WTC11 (cell line): ENCODE data around the gene SLC17A9. TPM values are rescaled to one million over a fixed set of nuclear protein-coding genes. Genes with fewer than 3 reads are reported as not detected.

Experiments used
- ATAC-seq: fragments of 200-7000 bp; cut with Tn5 transposase; 2 replicates; pipeline ENCODE4 v1.10.0; 2021; ENCODE audit warnings: mild to moderate bottlenecking, moderate library complexity
- CTCF ChIA-PET: fragments of 300-600 bp; sonication (Branson Sonifier 250); formaldehyde crosslinking; loops from one replicate; lab custom pipeline; 2021; ENCODE audit warnings: antibody characterized with exemption; lab: Charles Lee
- POLR2A ChIA-PET: fragments of 350-600 bp; sonication (Branson Sonifier 250); formaldehyde crosslinking; loops from one replicate; lab custom pipeline; 2021; ENCODE audit warnings: antibody characterized with exemption; lab: Charles Lee
- DNase-seq: peaks from one replicate; pipeline ENCODE4 v3.0.0; 2021; ENCODE audit warnings: low spot score
- H3K27ac Mint-ChIP-seq: 2 replicates; pipeline ENCODE4 v1.8.0; 2021; ENCODE audit warnings: mixed read lengths
- H3K27me3 Mint-ChIP-seq: 2 replicates; pipeline ENCODE4 v1.8.0; 2021; ENCODE audit warnings: low read depth, mild to moderate bottlenecking, moderate library complexity, mixed read lengths
- H3K36me3 Mint-ChIP-seq: 2 replicates; pipeline ENCODE4 v1.8.0; 2021; ENCODE audit warnings: mixed read lengths
- H3K4me1 Mint-ChIP-seq: 2 replicates; pipeline ENCODE4 v1.8.0; 2022; ENCODE audit warnings: mixed read lengths
- H3K4me3 Mint-ChIP-seq: 2 replicates; pipeline ENCODE4 v1.8.0; 2021; ENCODE audit warnings: mild to moderate bottlenecking, moderate library complexity, mixed read lengths
- H3K9me3 Mint-ChIP-seq: 2 replicates; pipeline ENCODE4 v1.8.0; 2021; ENCODE audit warnings: mixed read lengths
- ESRRA ChIP-seq: sonication (generic); formaldehyde crosslinking; IDR thresholded peaks from 2 replicates; pipeline ENCODE4 v1.8.1; 2022; ENCODE audit warnings: mild to moderate bottlenecking, missing genetic modification reagents, borderline replicate concordance
- ETV6 ChIP-seq: sonication (generic); formaldehyde crosslinking; IDR thresholded peaks from 2 replicates; pipeline ENCODE4 v1.8.1; 2022; ENCODE audit warnings: mild to moderate bottlenecking, missing genetic modification reagents
- IRF2 ChIP-seq: sonication (generic); formaldehyde crosslinking; IDR thresholded peaks from 2 replicates; pipeline ENCODE4 v1.8.0; 2022; ENCODE audit warnings: low read depth, missing genetic modification reagents, borderline replicate concordance
- JUN ChIP-seq: sonication (generic); formaldehyde crosslinking; IDR thresholded peaks from 2 replicates; pipeline ENCODE4 v1.8.0; 2023; ENCODE audit warnings: mild to moderate bottlenecking, missing genetic modification reagents
- KAT7 ChIP-seq: sonication (generic); formaldehyde crosslinking; IDR thresholded peaks from 2 replicates; pipeline ENCODE4 v1.8.1; 2023; ENCODE audit warnings: missing genetic modification reagents, mild to moderate bottlenecking, borderline replicate concordance
- MYBL2 ChIP-seq: sonication (generic); formaldehyde crosslinking; IDR thresholded peaks from 2 replicates; pipeline ENCODE4 v1.8.1; 2023; ENCODE audit warnings: mild to moderate bottlenecking, moderate library complexity, missing genetic modification reagents
- NR2C2 ChIP-seq: sonication (generic); formaldehyde crosslinking; IDR thresholded peaks from 2 replicates; pipeline ENCODE4 v1.8.0; 2022; ENCODE audit warnings: mild to moderate bottlenecking, missing genetic modification reagents
- SMAD3 ChIP-seq: sonication (generic); formaldehyde crosslinking; IDR thresholded peaks from 2 replicates; pipeline ENCODE4 v1.8.0; 2022; ENCODE audit warnings: missing genetic modification reagents, mild to moderate bottlenecking, borderline replicate concordance
- ZBTB21 ChIP-seq: sonication (generic); formaldehyde crosslinking; IDR thresholded peaks from 2 replicates; pipeline ENCODE4 v1.8.1; 2023; ENCODE audit warnings: mild to moderate bottlenecking, missing genetic modification reagents, borderline replicate concordance
- total RNA-seq: library from RNA; stranded (reverse); gene quantifications from 3 replicates; pipeline ENCODE4 v1.2.3, GENCODE V29; 2021
- TF ChIP-seq, protein P1 (sequence below): fragments of 250-450 bp; sonication (Bioruptor Pico); IDR thresholded peaks from 2 replicates; pipeline ENCODE4 v1.9.0; 2021; ENCODE audit warnings: mild to moderate bottlenecking, borderline replicate concordance
- TF ChIP-seq, protein P2 (sequence below): fragments of 250-450 bp; sonication (Bioruptor Pico); IDR thresholded peaks from 2 replicates; pipeline ENCODE4 v2.1.2; 2022; ENCODE audit warnings: mild to moderate bottlenecking, moderate library complexity
- TF ChIP-seq, protein P3 (sequence below): sonication (generic); formaldehyde crosslinking; IDR thresholded peaks from 2 replicates; pipeline ENCODE4 v1.8.0; 2023; ENCODE audit warnings: missing genetic modification reagents
- TF ChIP-seq, protein P4 (sequence below): fragments of 250-450 bp; sonication (Bioruptor Pico); IDR thresholded peaks from 2 replicates; pipeline ENCODE4 v1.9.0; 2021; ENCODE audit warnings: mild to moderate bottlenecking
- TF ChIP-seq, protein P5 (sequence below): sonication (generic); formaldehyde crosslinking; IDR thresholded peaks from 2 replicates; pipeline ENCODE4 v1.8.1; 2023; ENCODE audit warnings: mild to moderate bottlenecking, missing genetic modification reagents, moderate library complexity
- TF ChIP-seq, protein P6 (sequence below): sonication (generic); formaldehyde crosslinking; IDR thresholded peaks from 2 replicates; pipeline ENCODE4 v1.8.0; 2022; ENCODE audit warnings: mild to moderate bottlenecking, missing genetic modification reagents

SLC17A9 gene
- total RNA-seq, 1 experiment from 2014 or later = 41.7 TPM

DNA sequence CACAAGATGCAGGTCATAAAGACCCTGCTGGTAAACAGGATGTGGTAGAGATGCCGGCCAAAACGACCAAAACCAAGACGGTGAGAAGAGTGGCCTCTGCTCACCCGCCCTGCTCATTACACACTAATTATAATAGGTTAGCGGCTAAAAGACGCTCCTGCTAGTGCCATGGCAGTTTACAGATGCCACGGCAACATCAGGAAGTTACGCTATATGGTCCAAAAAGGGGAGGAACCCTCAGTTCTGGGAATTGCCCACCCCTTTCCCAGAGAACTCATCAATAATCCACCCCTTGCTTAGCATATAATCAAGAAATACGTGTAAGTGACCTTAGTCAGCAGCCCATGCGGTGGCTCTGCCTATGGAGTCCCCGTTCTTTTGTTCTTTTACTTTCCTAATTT is 36.7 kb downstream of the SLC17A9 start:
- TF ChIP-seq IRF2 (CRISPR knock-in tag) = no peak
- no peak for TF ChIP-seq ZBTB21 (CRISPR knock-in tag)
- no peak for TF ChIP-seq MYBL2 (CRISPR knock-in tag)
- TF ChIP-seq, protein P1, sequence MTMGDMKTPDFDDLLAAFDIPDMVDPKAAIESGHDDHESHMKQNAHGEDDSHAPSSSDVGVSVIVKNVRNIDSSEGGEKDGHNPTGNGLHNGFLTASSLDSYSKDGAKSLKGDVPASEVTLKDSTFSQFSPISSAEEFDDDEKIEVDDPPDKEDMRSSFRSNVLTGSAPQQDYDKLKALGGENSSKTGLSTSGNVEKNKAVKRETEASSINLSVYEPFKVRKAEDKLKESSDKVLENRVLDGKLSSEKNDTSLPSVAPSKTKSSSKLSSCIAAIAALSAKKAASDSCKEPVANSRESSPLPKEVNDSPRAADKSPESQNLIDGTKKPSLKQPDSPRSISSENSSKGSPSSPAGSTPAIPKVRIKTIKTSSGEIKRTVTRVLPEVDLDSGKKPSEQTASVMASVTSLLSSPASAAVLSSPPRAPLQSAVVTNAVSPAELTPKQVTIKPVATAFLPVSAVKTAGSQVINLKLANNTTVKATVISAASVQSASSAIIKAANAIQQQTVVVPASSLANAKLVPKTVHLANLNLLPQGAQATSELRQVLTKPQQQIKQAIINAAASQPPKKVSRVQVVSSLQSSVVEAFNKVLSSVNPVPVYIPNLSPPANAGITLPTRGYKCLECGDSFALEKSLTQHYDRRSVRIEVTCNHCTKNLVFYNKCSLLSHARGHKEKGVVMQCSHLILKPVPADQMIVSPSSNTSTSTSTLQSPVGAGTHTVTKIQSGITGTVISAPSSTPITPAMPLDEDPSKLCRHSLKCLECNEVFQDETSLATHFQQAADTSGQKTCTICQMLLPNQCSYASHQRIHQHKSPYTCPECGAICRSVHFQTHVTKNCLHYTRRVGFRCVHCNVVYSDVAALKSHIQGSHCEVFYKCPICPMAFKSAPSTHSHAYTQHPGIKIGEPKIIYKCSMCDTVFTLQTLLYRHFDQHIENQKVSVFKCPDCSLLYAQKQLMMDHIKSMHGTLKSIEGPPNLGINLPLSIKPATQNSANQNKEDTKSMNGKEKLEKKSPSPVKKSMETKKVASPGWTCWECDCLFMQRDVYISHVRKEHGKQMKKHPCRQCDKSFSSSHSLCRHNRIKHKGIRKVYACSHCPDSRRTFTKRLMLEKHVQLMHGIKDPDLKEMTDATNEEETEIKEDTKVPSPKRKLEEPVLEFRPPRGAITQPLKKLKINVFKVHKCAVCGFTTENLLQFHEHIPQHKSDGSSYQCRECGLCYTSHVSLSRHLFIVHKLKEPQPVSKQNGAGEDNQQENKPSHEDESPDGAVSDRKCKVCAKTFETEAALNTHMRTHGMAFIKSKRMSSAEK (CRISPR knock-in tag) = no peak
- TF ChIP-seq, protein P2, sequence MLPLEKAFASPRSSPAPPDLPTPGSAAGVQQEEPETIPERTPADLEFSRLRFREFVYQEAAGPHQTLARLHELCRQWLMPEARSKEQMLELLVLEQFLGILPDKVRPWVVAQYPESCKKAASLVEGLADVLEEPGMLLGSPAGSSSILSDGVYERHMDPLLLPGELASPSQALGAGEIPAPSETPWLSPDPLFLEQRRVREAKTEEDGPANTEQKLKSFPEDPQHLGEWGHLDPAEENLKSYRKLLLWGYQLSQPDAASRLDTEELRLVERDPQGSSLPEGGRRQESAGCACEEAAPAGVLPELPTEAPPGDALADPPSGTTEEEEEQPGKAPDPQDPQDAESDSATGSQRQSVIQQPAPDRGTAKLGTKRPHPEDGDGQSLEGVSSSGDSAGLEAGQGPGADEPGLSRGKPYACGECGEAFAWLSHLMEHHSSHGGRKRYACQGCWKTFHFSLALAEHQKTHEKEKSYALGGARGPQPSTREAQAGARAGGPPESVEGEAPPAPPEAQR = no peak
- no peak for TF ChIP-seq NR2C2 (CRISPR knock-in tag)
- no peak for TF ChIP-seq JUN
- TF ChIP-seq, protein P3, sequence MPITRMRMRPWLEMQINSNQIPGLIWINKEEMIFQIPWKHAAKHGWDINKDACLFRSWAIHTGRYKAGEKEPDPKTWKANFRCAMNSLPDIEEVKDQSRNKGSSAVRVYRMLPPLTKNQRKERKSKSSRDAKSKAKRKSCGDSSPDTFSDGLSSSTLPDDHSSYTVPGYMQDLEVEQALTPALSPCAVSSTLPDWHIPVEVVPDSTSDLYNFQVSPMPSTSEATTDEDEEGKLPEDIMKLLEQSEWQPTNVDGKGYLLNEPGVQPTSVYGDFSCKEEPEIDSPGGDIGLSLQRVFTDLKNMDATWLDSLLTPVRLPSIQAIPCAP (CRISPR knock-in tag) = no peak
- TF ChIP-seq ESRRA (CRISPR knock-in tag) = no peak
- TF ChIP-seq KAT7 = no peak
- TF ChIP-seq, protein P4, sequence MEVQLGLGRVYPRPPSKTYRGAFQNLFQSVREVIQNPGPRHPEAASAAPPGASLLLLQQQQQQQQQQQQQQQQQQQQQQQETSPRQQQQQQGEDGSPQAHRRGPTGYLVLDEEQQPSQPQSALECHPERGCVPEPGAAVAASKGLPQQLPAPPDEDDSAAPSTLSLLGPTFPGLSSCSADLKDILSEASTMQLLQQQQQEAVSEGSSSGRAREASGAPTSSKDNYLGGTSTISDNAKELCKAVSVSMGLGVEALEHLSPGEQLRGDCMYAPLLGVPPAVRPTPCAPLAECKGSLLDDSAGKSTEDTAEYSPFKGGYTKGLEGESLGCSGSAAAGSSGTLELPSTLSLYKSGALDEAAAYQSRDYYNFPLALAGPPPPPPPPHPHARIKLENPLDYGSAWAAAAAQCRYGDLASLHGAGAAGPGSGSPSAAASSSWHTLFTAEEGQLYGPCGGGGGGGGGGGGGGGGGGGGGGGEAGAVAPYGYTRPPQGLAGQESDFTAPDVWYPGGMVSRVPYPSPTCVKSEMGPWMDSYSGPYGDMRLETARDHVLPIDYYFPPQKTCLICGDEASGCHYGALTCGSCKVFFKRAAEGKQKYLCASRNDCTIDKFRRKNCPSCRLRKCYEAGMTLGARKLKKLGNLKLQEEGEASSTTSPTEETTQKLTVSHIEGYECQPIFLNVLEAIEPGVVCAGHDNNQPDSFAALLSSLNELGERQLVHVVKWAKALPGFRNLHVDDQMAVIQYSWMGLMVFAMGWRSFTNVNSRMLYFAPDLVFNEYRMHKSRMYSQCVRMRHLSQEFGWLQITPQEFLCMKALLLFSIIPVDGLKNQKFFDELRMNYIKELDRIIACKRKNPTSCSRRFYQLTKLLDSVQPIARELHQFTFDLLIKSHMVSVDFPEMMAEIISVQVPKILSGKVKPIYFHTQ (CRISPR knock-in tag) = no peak
- TF ChIP-seq, protein P5, sequence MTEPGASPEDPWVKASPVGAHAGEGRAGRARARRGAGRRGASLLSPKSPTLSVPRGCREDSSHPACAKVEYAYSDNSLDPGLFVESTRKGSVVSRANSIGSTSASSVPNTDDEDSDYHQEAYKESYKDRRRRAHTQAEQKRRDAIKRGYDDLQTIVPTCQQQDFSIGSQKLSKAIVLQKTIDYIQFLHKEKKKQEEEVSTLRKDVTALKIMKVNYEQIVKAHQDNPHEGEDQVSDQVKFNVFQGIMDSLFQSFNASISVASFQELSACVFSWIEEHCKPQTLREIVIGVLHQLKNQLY (CRISPR knock-in tag) = no peak
- no peak for TF ChIP-seq SMAD3 (CRISPR knock-in tag)
- TF ChIP-seq ETV6 (CRISPR knock-in tag) = no peak
- TF ChIP-seq, protein P6, sequence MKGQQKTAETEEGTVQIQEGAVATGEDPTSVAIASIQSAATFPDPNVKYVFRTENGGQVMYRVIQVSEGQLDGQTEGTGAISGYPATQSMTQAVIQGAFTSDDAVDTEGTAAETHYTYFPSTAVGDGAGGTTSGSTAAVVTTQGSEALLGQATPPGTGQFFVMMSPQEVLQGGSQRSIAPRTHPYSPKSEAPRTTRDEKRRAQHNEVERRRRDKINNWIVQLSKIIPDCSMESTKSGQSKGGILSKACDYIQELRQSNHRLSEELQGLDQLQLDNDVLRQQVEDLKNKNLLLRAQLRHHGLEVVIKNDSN (CRISPR knock-in tag) = no peak
- POLR2A ChIA-PET = no interaction called here
- Mint-ChIP-seq H3K27me3 (no peaks in the 10 kb centered on the region; the same call in 1 of the 2 replicates), H3K27ac (peak overlapping the region; percentile 23; the same call in 1 of the 2 replicates), H3K4me1 (peaks cover 15% of the 10 kb centered on the region), H3K4me3 (no peak overlapping the region), H3K36me3 (no peaks in the 10 kb centered on the region), H3K9me3 (no peaks in the 10 kb centered on the region)
- DNase-seq = no peak
- CTCF ChIA-PET = no interaction called here
- ATAC-seq = no peak
